ENCODE data around the gene KAT8. TPM values are rescaled to one million over a fixed set of nuclear protein-coding genes. Genes with fewer than 3 reads are reported as not detected.

KAT8 gene
- total RNA-seq, 1 donor from 2014 or later = 49.7 TPM

DNA sequence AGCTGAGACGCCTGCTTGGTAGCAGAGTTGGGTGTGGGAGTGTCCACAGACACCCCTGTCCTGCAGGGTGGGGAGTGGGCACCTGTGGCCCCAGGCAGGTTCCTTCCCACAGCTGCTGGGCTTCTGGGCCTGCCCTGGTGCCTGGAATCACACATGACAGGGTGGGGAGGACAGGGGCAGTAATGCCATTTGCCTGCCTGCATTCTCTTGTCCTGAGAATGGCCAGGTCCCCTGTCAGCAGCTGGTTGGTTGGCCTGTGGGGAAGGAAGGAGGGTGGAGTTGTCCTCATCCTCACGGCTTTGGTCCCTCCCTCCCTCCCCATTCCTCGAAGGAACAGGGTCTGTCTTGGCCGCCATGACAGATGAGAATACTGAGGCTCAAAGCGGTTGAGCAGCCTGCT lies 33.9 kb upstream of the KAT8 start:
- Mint-ChIP-seq H3K27me3 (ENCODE audit: unreplicated experiment) (peaks cover 23% of the 10 kb centered on the region), H3K36me3 (ENCODE audit: low read depth, unreplicated experiment) (peaks cover 23% of the 10 kb centered on the region), H3K4me3 (ENCODE audit: unreplicated experiment) (no peak overlapping the region), H3K4me1 (ENCODE audit: unreplicated experiment) (peaks cover 2% of the 10 kb centered on the region), H3K27ac (ENCODE audit: unreplicated experiment) (no peak overlapping the region), H3K9me3 (ENCODE audit: unreplicated experiment) (no peaks in the 10 kb centered on the region)
- DNase-seq (ENCODE audit: low spot score) = no peak
- TF ChIP-seq, protein P1, sequence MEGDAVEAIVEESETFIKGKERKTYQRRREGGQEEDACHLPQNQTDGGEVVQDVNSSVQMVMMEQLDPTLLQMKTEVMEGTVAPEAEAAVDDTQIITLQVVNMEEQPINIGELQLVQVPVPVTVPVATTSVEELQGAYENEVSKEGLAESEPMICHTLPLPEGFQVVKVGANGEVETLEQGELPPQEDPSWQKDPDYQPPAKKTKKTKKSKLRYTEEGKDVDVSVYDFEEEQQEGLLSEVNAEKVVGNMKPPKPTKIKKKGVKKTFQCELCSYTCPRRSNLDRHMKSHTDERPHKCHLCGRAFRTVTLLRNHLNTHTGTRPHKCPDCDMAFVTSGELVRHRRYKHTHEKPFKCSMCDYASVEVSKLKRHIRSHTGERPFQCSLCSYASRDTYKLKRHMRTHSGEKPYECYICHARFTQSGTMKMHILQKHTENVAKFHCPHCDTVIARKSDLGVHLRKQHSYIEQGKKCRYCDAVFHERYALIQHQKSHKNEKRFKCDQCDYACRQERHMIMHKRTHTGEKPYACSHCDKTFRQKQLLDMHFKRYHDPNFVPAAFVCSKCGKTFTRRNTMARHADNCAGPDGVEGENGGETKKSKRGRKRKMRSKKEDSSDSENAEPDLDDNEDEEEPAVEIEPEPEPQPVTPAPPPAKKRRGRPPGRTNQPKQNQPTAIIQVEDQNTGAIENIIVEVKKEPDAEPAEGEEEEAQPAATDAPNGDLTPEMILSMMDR (IDR thresholded peaks at IDR 0.05; ENCODE audit: unreplicated experiment) = no peak

DNA sequence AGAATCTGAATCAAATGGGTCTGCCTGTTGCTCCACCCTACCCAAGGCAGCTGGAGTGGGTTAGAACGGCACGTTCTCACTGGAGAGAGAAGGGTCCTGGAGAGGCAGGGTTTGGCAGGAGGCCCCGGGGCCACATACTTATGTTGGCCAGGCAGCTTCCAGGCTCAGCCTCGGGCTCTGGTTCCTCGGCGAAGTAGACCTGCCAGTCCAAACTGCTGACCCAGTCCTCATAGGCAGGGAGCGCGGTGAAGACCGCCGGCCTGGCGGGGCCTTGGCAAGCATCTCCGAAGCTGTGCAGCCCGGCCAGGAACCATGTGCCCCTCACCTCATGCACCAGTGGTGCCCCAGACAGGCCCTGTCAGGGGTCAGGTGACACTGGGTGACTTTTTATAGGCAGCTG lies 33.5 kb upstream of the KAT8 start:
- DNase-seq (ENCODE audit: low spot score) = no peak
- Mint-ChIP-seq H3K27ac (ENCODE audit: unreplicated experiment) (no peak overlapping the region), H3K9me3 (ENCODE audit: unreplicated experiment) (no peaks in the 10 kb centered on the region), H3K4me3 (ENCODE audit: unreplicated experiment) (no peak overlapping the region), H3K27me3 (ENCODE audit: unreplicated experiment) (peaks cover 23% of the 10 kb centered on the region), H3K36me3 (ENCODE audit: low read depth, unreplicated experiment) (peaks cover 20% of the 10 kb centered on the region), H3K4me1 (ENCODE audit: unreplicated experiment) (peaks cover 2% of the 10 kb centered on the region)
- TF ChIP-seq, protein P1 (IDR thresholded peaks at IDR 0.05; ENCODE audit: unreplicated experiment) = no peak

DNA sequence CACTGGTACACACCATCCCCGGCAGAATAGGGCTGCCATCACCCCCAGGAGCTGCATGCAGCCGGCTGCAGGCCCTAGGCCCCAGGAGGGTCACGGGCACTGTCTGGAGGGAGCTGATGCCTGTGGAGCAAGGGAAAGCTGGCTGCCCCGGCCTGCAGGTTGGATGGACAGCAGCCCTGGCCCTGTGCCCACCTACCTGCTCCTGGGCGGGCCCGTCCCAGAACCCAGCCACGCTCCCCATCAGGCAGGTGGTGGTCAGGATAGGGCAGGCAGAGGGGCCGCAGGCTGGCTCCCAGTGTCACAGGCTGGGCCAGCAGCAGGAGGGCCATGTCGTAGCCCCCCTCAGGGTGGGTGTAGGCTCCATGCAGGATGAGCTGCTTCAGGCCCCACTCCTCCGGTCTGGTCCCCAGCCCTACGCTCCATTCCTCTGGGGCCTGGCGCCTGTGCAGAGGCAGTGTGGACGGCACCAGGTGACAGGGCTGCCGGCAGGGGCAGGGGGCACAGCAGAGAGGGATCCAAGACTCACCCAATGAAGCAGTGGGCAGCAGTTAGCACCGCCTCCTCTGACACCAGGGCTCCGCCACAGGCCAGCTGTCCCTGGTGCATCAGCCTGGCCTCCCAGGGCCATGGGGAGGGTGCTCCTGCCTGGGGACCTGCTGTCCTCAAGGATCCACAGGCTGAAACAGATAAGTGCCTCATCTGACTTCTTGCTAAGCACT lies 32.7 kb upstream of the KAT8 start:
- no peak for DNase-seq (ENCODE audit: low spot score)
- TF ChIP-seq, protein P1 (IDR thresholded peaks at IDR 0.05; ENCODE audit: unreplicated experiment) = no peak
- no peak overlapping the region for H3K27ac Mint-ChIP-seq (ENCODE audit: unreplicated experiment)
- no peaks in the 10 kb centered on the region for H3K9me3 Mint-ChIP-seq (ENCODE audit: unreplicated experiment)
- H3K27me3 Mint-ChIP-seq (ENCODE audit: unreplicated experiment) = peaks cover 21% of the 10 kb centered on the region
- peaks cover 20% of the 10 kb centered on the region for H3K36me3 Mint-ChIP-seq (ENCODE audit: low read depth, unreplicated experiment)
- no peak overlapping the region for H3K4me3 Mint-ChIP-seq (ENCODE audit: unreplicated experiment)
- H3K4me1 Mint-ChIP-seq (ENCODE audit: unreplicated experiment) = peaks cover 2% of the 10 kb centered on the region

DNA sequence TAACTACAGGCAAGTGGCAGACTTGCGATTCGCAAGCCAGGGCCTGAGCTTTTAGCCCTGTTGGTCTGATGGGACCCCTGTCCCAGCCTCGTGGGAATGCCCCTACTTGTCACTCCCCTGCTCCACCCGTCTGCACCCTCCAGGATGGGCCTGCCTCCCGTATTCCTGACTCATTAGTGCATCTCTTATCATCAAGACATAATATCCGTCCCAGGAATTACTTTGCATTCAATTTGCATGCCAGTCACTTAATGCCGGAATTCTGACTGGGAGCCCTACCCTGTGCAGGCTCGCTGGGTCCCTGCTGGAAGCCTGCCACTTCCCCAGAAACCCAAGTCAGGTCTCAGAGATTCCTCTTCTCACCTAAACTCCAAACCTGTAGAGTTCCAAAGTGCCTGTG lies 32.1 kb upstream of the KAT8 start:
- Mint-ChIP-seq H3K9me3 (ENCODE audit: unreplicated experiment) (no peaks in the 10 kb centered on the region), H3K4me3 (ENCODE audit: unreplicated experiment) (no peak overlapping the region), H3K27ac (ENCODE audit: unreplicated experiment) (peak overlapping the region; percentile 39), H3K27me3 (ENCODE audit: unreplicated experiment) (peaks cover 21% of the 10 kb centered on the region), H3K36me3 (ENCODE audit: low read depth, unreplicated experiment) (peaks cover 20% of the 10 kb centered on the region), H3K4me1 (ENCODE audit: unreplicated experiment) (peaks cover 2% of the 10 kb centered on the region)
- TF ChIP-seq, protein P1 (IDR thresholded peaks at IDR 0.05; ENCODE audit: unreplicated experiment) = no peak
- DNase-seq (ENCODE audit: low spot score) = no peak

DNA sequence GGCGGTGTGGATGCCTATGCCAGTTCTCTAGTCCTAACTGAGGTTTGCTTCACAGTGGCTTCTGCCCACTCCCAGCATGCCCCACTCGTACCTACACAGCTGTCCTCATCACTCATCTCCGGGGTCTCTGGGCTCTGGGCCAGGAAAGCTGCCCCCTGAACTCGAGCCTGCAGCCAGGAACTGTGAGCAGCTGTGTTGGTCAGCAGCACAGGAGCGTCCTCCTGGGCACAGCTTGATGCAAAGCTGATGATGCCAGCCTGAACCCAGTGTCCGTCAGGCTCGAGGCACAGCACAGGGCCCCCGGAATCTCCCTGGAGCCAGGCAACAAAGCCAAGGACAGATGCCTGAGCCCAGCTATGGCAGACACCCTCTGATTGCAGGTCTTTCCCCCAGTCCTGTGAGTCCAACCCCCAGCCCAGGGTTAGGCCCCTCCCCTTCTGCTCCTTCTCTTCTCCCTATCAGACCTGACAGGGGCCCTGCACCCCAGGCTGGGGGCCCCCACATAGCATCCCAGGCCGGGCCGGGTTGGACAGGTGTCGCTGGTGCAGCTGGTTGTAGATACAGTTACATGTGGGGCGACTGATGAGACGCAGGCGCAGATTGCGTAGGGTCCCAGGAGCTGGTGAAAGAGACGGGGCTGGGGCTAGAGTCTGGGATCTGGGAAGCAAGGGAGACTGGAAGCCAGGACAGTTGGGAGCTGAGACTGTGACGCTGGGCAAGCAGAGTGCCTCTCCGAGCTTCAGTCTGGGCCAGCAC lies 31.4 kb upstream of the KAT8 start:
- peaks cover 15% of the 10 kb centered on the region for H3K36me3 Mint-ChIP-seq (ENCODE audit: low read depth, unreplicated experiment)
- TF ChIP-seq, protein P1 (IDR thresholded peaks at IDR 0.05; ENCODE audit: unreplicated experiment) = no peak
- H3K27ac Mint-ChIP-seq (ENCODE audit: unreplicated experiment) = no peak overlapping the region
- peaks cover 2% of the 10 kb centered on the region for H3K4me1 Mint-ChIP-seq (ENCODE audit: unreplicated experiment)
- DNase-seq (ENCODE audit: low spot score) = no peak
- H3K4me3 Mint-ChIP-seq (ENCODE audit: unreplicated experiment) = peak overlapping the region; percentile 60
- no peaks in the 10 kb centered on the region for H3K9me3 Mint-ChIP-seq (ENCODE audit: unreplicated experiment)
- H3K27me3 Mint-ChIP-seq (ENCODE audit: unreplicated experiment) = peaks cover 25% of the 10 kb centered on the region

Data from endothelial cell (in vitro differentiated cells).